Fibroblast of the aortic adventitia (primary cell): ENCODE results near the gene BRS3. TPM values are rescaled to one million over a fixed set of nuclear protein-coding genes. Genes with fewer than 3 reads are reported as not detected.
A peak's percentile ranks its signal among the peaks of the same experiment; 100 is the strongest.

Experiments
- DNase-seq: peaks from one replicate; pipeline ENCODE4 v3.0.0-alpha.2; 2010; ENCODE audit warnings: low read depth
- H3K4me3 ChIP-seq: 2 replicates; pipeline ENCODE4 v1.5.1; 2011; ENCODE audit warnings: low read depth, mild to moderate bottlenecking, control low read depth, low read length, moderate library complexity
- total RNA-seq: library from RNA; depleted of rRNA; stranded (reverse); fragments of >200 nt; gene quantifications from 2 replicates; pipeline ENCODE4 v1.2.3, GENCODE V29; 2012; ENCODE audit warnings: low replicate concordance
- TF ChIP-seq, protein P1 (sequence below): IDR thresholded peaks from 2 replicates; pipeline ENCODE4 v1.5.1; 2011; ENCODE audit warnings: mild to moderate bottlenecking, low read length, control low read depth, inconsistent platforms; ENCODE audit not compliant: insufficient read depth

BRS3 gene
- total RNA-seq, 1 donor: not detected

DNA sequence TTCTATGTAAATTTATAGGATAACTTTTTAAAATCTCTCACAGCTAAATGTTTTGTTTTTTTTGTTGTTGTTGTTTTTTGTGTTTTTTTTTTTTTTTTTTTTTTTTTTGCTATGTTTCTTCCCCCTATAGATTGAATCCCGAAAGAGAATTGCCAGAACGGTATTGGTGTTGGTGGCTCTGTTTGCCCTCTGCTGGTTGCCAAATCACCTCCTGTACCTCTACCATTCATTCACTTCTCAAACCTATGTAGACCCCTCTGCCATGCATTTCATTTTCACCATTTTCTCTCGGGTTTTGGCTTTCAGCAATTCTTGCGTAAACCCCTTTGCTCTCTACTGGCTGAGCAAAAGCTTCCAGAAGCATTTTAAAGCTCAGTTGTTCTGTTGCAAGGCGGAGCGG is 4.1 kb downstream of the BRS3 start:
- TF ChIP-seq, protein P1, sequence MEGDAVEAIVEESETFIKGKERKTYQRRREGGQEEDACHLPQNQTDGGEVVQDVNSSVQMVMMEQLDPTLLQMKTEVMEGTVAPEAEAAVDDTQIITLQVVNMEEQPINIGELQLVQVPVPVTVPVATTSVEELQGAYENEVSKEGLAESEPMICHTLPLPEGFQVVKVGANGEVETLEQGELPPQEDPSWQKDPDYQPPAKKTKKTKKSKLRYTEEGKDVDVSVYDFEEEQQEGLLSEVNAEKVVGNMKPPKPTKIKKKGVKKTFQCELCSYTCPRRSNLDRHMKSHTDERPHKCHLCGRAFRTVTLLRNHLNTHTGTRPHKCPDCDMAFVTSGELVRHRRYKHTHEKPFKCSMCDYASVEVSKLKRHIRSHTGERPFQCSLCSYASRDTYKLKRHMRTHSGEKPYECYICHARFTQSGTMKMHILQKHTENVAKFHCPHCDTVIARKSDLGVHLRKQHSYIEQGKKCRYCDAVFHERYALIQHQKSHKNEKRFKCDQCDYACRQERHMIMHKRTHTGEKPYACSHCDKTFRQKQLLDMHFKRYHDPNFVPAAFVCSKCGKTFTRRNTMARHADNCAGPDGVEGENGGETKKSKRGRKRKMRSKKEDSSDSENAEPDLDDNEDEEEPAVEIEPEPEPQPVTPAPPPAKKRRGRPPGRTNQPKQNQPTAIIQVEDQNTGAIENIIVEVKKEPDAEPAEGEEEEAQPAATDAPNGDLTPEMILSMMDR: no peak
- no peak overlapping the region for H3K4me3 ChIP-seq
- no peak for DNase-seq

DNA sequence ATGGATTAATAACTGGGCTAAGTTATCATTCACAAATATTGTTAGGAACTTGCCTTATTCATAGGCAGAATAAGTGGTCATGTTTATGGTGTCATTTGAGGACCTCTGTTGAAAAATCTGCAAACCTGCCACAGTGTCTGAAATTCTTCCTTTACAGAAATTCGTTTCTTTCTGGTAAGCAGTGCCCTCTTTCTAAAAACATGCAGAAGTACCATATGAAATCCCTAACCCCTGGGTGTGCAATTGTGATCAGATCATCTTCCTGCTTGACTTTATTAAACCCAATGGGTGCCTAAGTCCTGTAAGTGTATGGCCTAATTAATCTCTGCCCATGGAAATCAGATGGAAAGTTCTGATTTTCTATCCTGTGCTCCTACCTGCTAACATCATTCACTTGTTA is 5.3 kb downstream of the BRS3 start:
- TF ChIP-seq, protein P1: no peak
- no peak overlapping the region for H3K4me3 ChIP-seq
- no peak for DNase-seq

DNA sequence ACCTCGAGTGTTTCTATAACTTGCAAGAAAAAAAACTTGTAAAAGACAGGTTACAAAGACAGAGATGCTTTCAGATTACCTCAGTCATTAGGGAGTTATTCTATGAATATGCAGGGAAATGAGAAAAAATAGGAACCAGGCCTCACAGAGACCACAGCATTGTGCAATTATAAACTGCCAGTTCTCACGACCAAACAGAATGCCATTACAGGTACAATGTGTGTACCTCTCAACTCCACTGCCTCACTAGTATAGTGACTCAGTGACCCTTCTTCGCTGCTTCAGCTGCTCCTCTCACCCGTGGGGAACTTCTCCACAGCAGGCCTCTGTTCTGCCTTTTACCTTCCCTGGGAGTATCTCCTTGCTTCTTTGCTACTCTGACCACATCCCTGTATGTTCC is 7.3 kb downstream of the BRS3 start:
- TF ChIP-seq, protein P1: no peak
- no peak for DNase-seq
- no peak overlapping the region for H3K4me3 ChIP-seq

DNA sequence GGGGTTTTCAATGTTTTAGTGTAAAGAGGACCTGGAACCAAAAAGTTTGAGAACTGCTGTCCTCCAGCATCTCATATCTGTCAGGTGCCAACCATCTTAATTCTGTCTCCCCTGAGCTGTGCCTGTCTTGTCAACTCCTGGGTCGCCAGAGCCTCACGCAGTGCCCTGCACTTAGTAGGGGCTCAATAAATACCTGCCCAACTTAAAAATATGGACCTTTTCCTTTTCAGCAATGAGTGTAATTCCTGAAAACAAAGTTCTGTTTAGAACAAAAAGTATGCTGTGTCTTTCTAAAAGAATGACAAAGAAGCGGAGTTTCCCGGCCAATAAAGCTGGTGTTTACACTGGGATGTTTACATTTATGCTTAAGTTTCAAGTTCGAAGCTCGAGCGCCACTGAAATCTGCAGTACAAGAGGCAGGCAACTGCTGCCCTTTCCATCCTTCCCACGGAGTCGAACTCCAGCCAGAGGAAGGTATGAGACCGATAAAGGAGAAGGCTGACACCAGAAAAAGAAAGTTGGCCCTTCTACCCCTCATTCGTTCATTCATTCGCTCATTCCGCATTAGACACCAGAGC is 8.5 kb downstream of the BRS3 start:
- H3K4me3 ChIP-seq: peak overlapping the region; percentile 70
- TF ChIP-seq, protein P1: no peak
- no peak for DNase-seq

DNA sequence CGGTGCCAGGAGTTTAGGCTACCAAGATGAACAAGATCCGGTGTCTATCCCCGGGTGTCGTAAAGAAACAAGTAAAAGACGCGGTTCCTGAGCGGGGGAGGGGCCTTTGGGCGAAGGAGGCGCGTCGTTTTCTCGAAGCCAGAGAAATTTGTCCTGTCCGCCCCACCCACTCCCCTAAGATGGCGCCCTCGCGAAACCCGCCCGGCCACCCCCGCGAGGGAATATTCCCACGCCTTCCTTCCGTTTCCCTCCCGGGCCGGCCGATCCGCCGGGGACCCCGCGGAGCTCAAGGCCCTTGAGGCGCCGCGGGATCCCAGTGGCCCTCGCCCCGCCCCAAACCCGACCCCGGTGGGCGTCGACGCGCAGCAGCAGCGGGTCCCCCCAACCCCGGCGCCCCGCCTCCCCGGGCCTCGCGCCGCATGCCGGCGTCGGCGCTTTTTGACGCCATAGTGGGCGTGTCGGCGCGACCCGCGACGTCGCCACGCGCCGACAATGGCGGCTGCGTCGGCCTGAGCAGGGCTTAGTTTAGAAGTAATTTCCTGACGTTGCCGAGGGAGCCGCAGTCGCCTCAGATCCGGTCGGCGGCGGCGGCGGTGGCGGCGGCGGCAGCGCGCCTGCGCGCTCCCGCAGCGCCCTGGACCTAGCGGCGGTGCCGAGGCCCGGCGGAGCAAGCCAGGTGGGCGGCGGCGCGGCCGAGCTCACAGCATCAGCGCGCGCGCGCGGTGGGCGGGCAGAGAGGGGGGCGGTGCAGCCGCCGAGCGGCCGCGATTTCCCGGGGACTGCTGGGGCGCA is 9.2 kb downstream of the BRS3 start:
- H3K4me3 ChIP-seq: peak overlapping the region; percentile 77
- peak; percentile 80 for DNase-seq
- TF ChIP-seq, protein P1: no peak

DNA sequence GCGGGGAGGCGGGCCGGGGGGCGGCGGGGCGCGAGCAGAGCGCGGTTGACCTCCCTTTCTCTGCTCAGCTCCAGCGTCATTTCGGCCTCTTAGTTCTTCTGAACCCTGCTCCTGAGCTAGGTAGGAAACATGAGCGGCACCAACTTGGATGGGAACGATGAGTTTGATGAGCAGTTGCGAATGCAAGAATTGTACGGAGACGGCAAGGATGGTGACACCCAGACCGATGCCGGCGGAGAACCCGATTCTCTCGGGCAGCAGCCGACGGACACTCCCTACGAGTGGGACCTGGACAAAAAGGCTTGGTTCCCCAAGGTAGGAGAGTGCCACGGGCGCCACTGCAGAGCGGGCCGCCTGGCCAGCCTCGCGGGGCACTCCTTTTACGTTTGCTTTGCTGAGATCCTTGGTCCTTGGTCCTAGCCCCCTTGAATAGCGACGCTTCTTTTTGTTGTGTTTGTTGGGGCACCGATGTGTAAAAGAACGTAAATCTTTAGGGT is 9.9 kb downstream of the BRS3 start, which contains the start of gene HTATSF1:
HTATSF1 (plus strand) TSS at position 37 of the 497 bp plus-strand sequence; CDS start at position 130, 93 bp downstream.
- no peak for DNase-seq
- TF ChIP-seq, protein P1: no peak
- peak within 1 kb of the TSS; percentile 77 for H3K4me3 ChIP-seq
